Heart left ventricle (tissue), 13 donors: Measurements from ENCODE around the gene SPAG17.

ENCODE experiments used
- POLR2A ChIP-seq, 2 donors: fragments of 450-650 bp; IDR thresholded peaks; one replicate each; pipeline ENCODE4 v1.6.1; 2017; ENCODE audit warnings: antibody characterized with exemption in 2 of 2, mild to moderate bottlenecking in 2 of 2, moderate library complexity in 2 of 2
- TF ChIP-seq, protein P1 (sequence below), 12 donors: fragments of 200-600 bp; sonication (generic) in 4 of 12; IDR thresholded peaks; one replicate each; pipeline versions ENCODE4 v1.5.0 to v1.8.0; 2018 to 2022; ENCODE audit warnings: antibody characterized with exemption in 12 of 12, mild to moderate bottlenecking in 5 of 12
- donor health status: ischemic (EF 13 %, LVEDD 7.1; RV severe dilation, severe dysfunction).
- donor health status: DM: no; HTN: yes; CAD: no.
- donor health status: DM: no; HTN: no; CAD: no.
- donor health status: ischemic (EF 25% LVEDD 6.9; RV normal size, moderate dysfunction).
- donor health status: ischemic (EF 25% LVEDD 5.7; RV mildly dilated, moderate dysfunction).
- donor health status: ischemic (EF 35%, LVEDD 5.7; RV mildly dilated, moderate dysfunction).
- donor health status: nonischemic (EF 11% LVEDD 7.7; RV severe dilation, severe dysfunction).
- donor health status: DM: yes; HTN: yes; CAD: no.
- donor health status: PGD.
- donor health status: ischemic (EF 29% LVEDD 5.4; RV normal size, mild dysfunction).
- donor health status: nonischemic (EF 23%, LVEDD 6.1; RV moderate dilation, normal function).

DNA sequence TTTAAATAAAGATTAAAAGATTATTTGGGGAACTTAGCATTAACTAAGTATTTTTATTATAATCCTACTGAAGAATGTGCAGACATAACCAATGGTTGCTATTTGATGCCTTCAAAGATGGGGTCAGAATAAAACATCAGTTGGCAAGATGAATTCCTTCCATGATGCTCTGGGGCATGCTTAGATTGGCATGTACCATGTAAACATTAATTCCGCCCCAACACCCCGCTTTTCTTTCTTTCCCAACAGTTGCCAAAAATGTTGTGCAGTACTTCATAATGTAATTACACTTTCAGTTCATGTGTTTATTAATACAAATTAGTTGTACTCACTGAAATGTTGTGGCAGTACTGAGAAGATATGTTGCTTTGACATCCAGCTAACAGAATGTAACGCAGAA is 82.6 kb downstream of the SPAG17 start:
- no peak for TF ChIP-seq POLR2A (IDR thresholded peaks at IDR 0.05)
- TF ChIP-seq, protein P1, sequence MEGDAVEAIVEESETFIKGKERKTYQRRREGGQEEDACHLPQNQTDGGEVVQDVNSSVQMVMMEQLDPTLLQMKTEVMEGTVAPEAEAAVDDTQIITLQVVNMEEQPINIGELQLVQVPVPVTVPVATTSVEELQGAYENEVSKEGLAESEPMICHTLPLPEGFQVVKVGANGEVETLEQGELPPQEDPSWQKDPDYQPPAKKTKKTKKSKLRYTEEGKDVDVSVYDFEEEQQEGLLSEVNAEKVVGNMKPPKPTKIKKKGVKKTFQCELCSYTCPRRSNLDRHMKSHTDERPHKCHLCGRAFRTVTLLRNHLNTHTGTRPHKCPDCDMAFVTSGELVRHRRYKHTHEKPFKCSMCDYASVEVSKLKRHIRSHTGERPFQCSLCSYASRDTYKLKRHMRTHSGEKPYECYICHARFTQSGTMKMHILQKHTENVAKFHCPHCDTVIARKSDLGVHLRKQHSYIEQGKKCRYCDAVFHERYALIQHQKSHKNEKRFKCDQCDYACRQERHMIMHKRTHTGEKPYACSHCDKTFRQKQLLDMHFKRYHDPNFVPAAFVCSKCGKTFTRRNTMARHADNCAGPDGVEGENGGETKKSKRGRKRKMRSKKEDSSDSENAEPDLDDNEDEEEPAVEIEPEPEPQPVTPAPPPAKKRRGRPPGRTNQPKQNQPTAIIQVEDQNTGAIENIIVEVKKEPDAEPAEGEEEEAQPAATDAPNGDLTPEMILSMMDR (IDR thresholded peaks at IDR 0.05), result no peak
